ENCODE results near the gene SDE2. TPM values are rescaled to one million over a fixed set of nuclear protein-coding genes. Genes with fewer than 3 reads are reported as not detected.

The SDE2 gene
- total and polyA plus RNA-seq, 2 of the 8 experiments (the other 6 are each of a cell fraction or from before 2014, with no cell fraction given): 8.5 to 16.7 TPM

- no peak for TF ChIP-seq RBBP5 (IDR thresholded peaks at IDR 0.05; ENCODE audit: borderline replicate concordance, low read depth, low read length)
- TF ChIP-seq POU5F1 (IDR thresholded peaks at IDR 0.05; ENCODE audit: low read depth, low read length): no peak
- no peak for TF ChIP-seq SIX5 (IDR thresholded peaks at IDR 0.05; ENCODE audit: low read depth, low read length)
- TF ChIP-seq BRCA1 (IDR thresholded peaks at IDR 0.05; ENCODE audit: low read depth, low read length): no peak
These were observed 35.3 kb upstream of the SDE2 start (continued) for GRCh38 chr1:226034482-226034881.

Data from H1 (cell line).